ENCODE measurements around the gene MBOAT2. TPM values are rescaled to one million over a fixed set of nuclear protein-coding genes. Genes with fewer than 3 reads are reported as not detected.

MBOAT2 gene
- total RNA-seq, 2 experiments from 2014 or later, result 8.8 to 10.6 TPM

- H3K27ac Mint-ChIP-seq, result no peak overlapping the region
- ChIA-PET CTCF (interaction anchor here (0.6 kb wide), 1 partner anchor 1830 kb away, joined by 3 read pairs; no protein-coding TSS in a partner anchor), POLR2A (no interaction called here)
- peaks cover 19% of the 10 kb centered on the region for H3K27me3 Mint-ChIP-seq
- no peak overlapping the region for H3K4me3 Mint-ChIP-seq
- H3K4me1 Mint-ChIP-seq, result peaks cover 17% of the 10 kb centered on the region
- no peak for DNase-seq
- H3K9me3 Mint-ChIP-seq, result no peaks in the 10 kb centered on the region
- H3K36me3 Mint-ChIP-seq (ENCODE audit: low read depth), result no peaks in the 10 kb centered on the region
These were observed 26.7 kb upstream of the MBOAT2 start for GRCh38 chr2:9030190-9030589.

- no peaks in the 10 kb centered on the region for H3K36me3 Mint-ChIP-seq (ENCODE audit: low read depth)
- no peak for DNase-seq
- CTCF ChIA-PET, result interaction anchor here (0.6 kb wide), 1 partner anchor 1830 kb away, joined by 3 read pairs; no protein-coding TSS in a partner anchor
These were observed 26.2 kb upstream of the MBOAT2 start for GRCh38 chr2:9029721-9030120.

GRCh38 chr2:9027884-9028283, 24.4 kb upstream of the MBOAT2 start:
- ChIA-PET CTCF (no interaction called here), POLR2A (no interaction called here)
- peaks cover 3% of the 10 kb centered on the region for H3K4me1 Mint-ChIP-seq
- H3K36me3 Mint-ChIP-seq (ENCODE audit: low read depth), result no peaks in the 10 kb centered on the region
- no peak for DNase-seq
- H3K27me3 Mint-ChIP-seq, result peaks cover 30% of the 10 kb centered on the region
- H3K9me3 Mint-ChIP-seq, result no peaks in the 10 kb centered on the region
- H3K27ac Mint-ChIP-seq, result no peak overlapping the region
- H3K4me3 Mint-ChIP-seq, result no peak overlapping the region

More at GRCh38 chr2:9029721-9030120, 26.2 kb upstream of the MBOAT2 start:
- Mint-ChIP-seq H3K9me3 (no peaks in the 10 kb centered on the region), H3K27ac (no peak overlapping the region), H3K4me3 (no peak overlapping the region), H3K4me1 (peaks cover 17% of the 10 kb centered on the region), H3K27me3 (peaks cover 22% of the 10 kb centered on the region)
- POLR2A ChIA-PET, result no interaction called here

GRCh38 chr2:9025746-9026145, 22.3 kb upstream of the MBOAT2 start:
- Mint-ChIP-seq H3K4me1 (no peaks in the 10 kb centered on the region), H3K27ac (no peak overlapping the region), H3K27me3 (peaks cover 21% of the 10 kb centered on the region), H3K4me3 (no peak overlapping the region), H3K9me3 (no peaks in the 10 kb centered on the region), H3K36me3 (ENCODE audit: low read depth) (no peaks in the 10 kb centered on the region)
- DNase-seq, result no peak
- CTCF ChIA-PET, result no interaction called here
- POLR2A ChIA-PET, result no interaction called here

GRCh38 chr2:9024575-9024974, 21.1 kb upstream of the MBOAT2 start:
- Mint-ChIP-seq H3K4me1 (no peaks in the 10 kb centered on the region), H3K36me3 (ENCODE audit: low read depth) (no peaks in the 10 kb centered on the region), H3K27me3 (peaks cover 23% of the 10 kb centered on the region), H3K9me3 (no peaks in the 10 kb centered on the region), H3K27ac (no peak overlapping the region), H3K4me3 (no peak overlapping the region)
- ChIA-PET POLR2A (no interaction called here), CTCF (no interaction called here)
- no peak for DNase-seq

- Mint-ChIP-seq H3K27me3 (peaks cover 24% of the 10 kb centered on the region), H3K4me1 (no peaks in the 10 kb centered on the region), H3K4me3 (no peak overlapping the region), H3K36me3 (ENCODE audit: low read depth) (no peaks in the 10 kb centered on the region), H3K27ac (no peak overlapping the region), H3K9me3 (no peaks in the 10 kb centered on the region)
- ChIA-PET CTCF (no interaction called here), POLR2A (no interaction called here)
- DNase-seq, result no peak
These were observed 18.2 kb upstream of the MBOAT2 start for GRCh38 chr2:9021563-9022211.

GRCh38 chr2:9020267-9020666, 16.8 kb upstream of the MBOAT2 start:
- POLR2A ChIA-PET, result no interaction called here
- CTCF ChIA-PET, result no interaction called here
- H3K36me3 Mint-ChIP-seq (ENCODE audit: low read depth), result no peaks in the 10 kb centered on the region
- H3K27ac Mint-ChIP-seq, result no peak overlapping the region
- no peak overlapping the region for H3K4me3 Mint-ChIP-seq
- no peaks in the 10 kb centered on the region for H3K9me3 Mint-ChIP-seq
- peaks cover 26% of the 10 kb centered on the region for H3K27me3 Mint-ChIP-seq
- DNase-seq, result no peak
- no peaks in the 10 kb centered on the region for H3K4me1 Mint-ChIP-seq

GRCh38 chr2:9018534-9018933, 15.1 kb upstream of the MBOAT2 start:
- ChIA-PET POLR2A (no interaction called here), CTCF (no interaction called here)
- Mint-ChIP-seq H3K9me3 (no peaks in the 10 kb centered on the region), H3K27me3 (peaks cover 22% of the 10 kb centered on the region), H3K27ac (no peak overlapping the region), H3K36me3 (ENCODE audit: low read depth) (no peaks in the 10 kb centered on the region), H3K4me3 (no peak overlapping the region), H3K4me1 (no peaks in the 10 kb centered on the region)
- no peak for DNase-seq

GRCh38 chr2:9018109-9018508, 14.6 kb upstream of the MBOAT2 start:
- Mint-ChIP-seq H3K27me3 (peaks cover 22% of the 10 kb centered on the region), H3K4me1 (no peaks in the 10 kb centered on the region), H3K9me3 (no peaks in the 10 kb centered on the region), H3K27ac (no peak overlapping the region), H3K4me3 (no peak overlapping the region), H3K36me3 (ENCODE audit: low read depth) (no peaks in the 10 kb centered on the region)
- ChIA-PET CTCF (interaction anchor here (0.7 kb wide), 1 partner anchor 378 kb away, joined by 3 read pairs; no protein-coding TSS in a partner anchor), POLR2A (no interaction called here)
- DNase-seq, result no peak

GRCh38 chr2:9017411-9017810, 13.9 kb upstream of the MBOAT2 start:
- CTCF ChIA-PET, result interaction anchor here (0.7 kb wide), 1 partner anchor 377 kb away, joined by 3 read pairs; no protein-coding TSS in a partner anchor

GRCh38 chr2:9015998-9016397, 12.5 kb upstream of the MBOAT2 start:
- Mint-ChIP-seq H3K4me1 (no peaks in the 10 kb centered on the region), H3K36me3 (ENCODE audit: low read depth) (no peaks in the 10 kb centered on the region), H3K9me3 (no peaks in the 10 kb centered on the region), H3K4me3 (no peak overlapping the region), H3K27me3 (peaks cover 27% of the 10 kb centered on the region), H3K27ac (no peak overlapping the region)
- ChIA-PET CTCF (no interaction called here), POLR2A (no interaction called here)
- no peak for DNase-seq

More at GRCh38 chr2:9017411-9017810, 13.9 kb upstream of the MBOAT2 start:
- DNase-seq, result no peak
- peaks cover 26% of the 10 kb centered on the region for H3K27me3 Mint-ChIP-seq
- H3K36me3 Mint-ChIP-seq (ENCODE audit: low read depth), result no peaks in the 10 kb centered on the region
- no peaks in the 10 kb centered on the region for H3K4me1 Mint-ChIP-seq
- H3K9me3 Mint-ChIP-seq, result no peaks in the 10 kb centered on the region
- POLR2A ChIA-PET, result no interaction called here
- no peak overlapping the region for H3K27ac Mint-ChIP-seq
- no peak overlapping the region for H3K4me3 Mint-ChIP-seq

- H3K27ac Mint-ChIP-seq, result no peak overlapping the region
- no peak for DNase-seq
- peaks cover 21% of the 10 kb centered on the region for H3K27me3 Mint-ChIP-seq
- ChIA-PET CTCF (no interaction called here), POLR2A (no interaction called here)
- H3K4me1 Mint-ChIP-seq, result no peaks in the 10 kb centered on the region
- no peaks in the 10 kb centered on the region for H3K9me3 Mint-ChIP-seq
- H3K4me3 Mint-ChIP-seq, result no peak overlapping the region
- no peaks in the 10 kb centered on the region for H3K36me3 Mint-ChIP-seq (ENCODE audit: low read depth)
These were observed 9.9 kb upstream of the MBOAT2 start for GRCh38 chr2:9013403-9013802.

GRCh38 chr2:9010866-9011265, 7.4 kb upstream of the MBOAT2 start:
- CTCF ChIA-PET, result no interaction called here
- H3K4me3 Mint-ChIP-seq, result no peak overlapping the region
- POLR2A ChIA-PET, result no interaction called here
- peaks cover 17% of the 10 kb centered on the region for H3K27me3 Mint-ChIP-seq
- H3K27ac Mint-ChIP-seq, result no peak overlapping the region
- no peaks in the 10 kb centered on the region for H3K36me3 Mint-ChIP-seq (ENCODE audit: low read depth)
- no peaks in the 10 kb centered on the region for H3K9me3 Mint-ChIP-seq
- no peak for DNase-seq
- H3K4me1 Mint-ChIP-seq, result no peaks in the 10 kb centered on the region
